NCI-H2196 treated with DMSO at 0.1 percent for 48 hours (cell line): Measurements from ENCODE around the gene FLYWCH1.
"Not testable (repeated sequence)": the region's sequence is repeated elsewhere in the genome, so short reads cannot be mapped to it uniquely, and the experiment has no call there.

ENCODE experiments used
- DNase-seq: peaks from one replicate; lab custom pipeline; 2025; ENCODE audit not compliant: unreplicated experiment; lab: John Stamatoyannopoulos, UW

Gene FLYWCH1

GRCh38 chr16:2924901-2925755, 13.4 kb downstream of the FLYWCH1 start:
- no peak for DNase-seq

DNA sequence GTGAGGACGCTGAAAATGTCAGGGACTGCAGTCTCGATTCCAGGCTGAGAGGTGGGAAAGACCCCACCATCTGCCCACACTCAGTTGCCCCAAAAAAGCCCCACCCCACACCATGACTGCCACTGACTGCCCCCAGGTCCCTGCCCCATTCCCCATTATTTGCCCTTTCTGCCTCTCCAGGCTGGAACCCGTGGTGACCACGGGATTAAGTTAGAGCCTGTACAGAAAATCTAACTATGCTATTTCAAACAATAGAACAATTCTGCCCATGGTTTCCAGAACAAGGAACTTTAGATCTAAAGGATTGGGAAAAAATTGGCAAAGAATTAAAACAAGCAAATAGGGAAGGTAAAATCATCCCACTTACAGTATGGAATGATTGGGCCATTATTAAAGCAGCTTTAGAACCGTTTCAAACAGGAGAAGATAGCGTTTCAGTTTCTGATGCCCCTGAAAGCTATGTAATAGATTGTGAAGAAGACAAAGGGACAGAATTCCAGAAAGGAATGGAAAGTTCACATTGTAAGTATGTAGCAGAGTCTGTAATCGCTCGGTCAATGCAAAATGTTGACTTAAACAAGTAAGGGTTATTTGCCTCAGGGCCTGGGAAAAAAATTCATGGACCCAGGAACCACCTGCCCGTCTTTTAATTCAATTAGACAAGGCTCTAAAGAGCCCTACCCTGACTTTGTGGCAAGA, 14.4 kb downstream of the FLYWCH1 start:
- DNase-seq = no peak

- no peak for DNase-seq
These were observed 14.9 kb downstream of the FLYWCH1 start for GRCh38 chr16:2926650-2926999.

GRCh38 chr16:2927010-2927646, 15.4 kb downstream of the FLYWCH1 start:
- peak; percentile 75 for DNase-seq

GRCh38 chr16:2928151-2928550, 16.4 kb downstream of the FLYWCH1 start:
- DNase-seq = not testable (repeated sequence)

DNA sequence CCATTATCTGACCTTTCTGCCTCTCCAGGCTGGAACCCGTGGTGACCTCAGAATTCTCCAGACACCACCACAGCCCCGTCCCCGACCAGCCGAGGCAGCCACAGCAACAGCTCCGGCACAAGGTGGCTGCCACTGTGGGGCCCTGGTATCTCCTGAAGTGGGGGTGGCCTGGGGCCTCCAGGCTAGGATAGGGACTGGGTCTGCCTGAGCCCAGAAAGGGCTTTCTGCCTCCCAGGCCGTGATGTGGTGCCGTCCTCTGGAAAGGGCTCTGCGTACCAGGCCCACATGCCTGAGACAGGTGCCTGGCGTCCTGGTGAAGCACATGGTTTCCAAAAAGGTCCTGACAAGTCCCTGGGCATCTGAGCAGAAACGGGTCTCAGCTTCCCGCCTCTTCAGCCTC, 17.1 kb downstream of the FLYWCH1 start:
- DNase-seq = no peak

- DNase-seq = no peak
These were observed 18.0 kb downstream of the FLYWCH1 start for GRCh38 chr16:2929693-2930092.

- DNase-seq = no peak
These were observed 18.5 kb downstream of the FLYWCH1 start for GRCh38 chr16:2930236-2930635.

GRCh38 chr16:2931231-2931914, 19.6 kb downstream of the FLYWCH1 start:
- not testable (repeated sequence) for DNase-seq

GRCh38 chr16:2933136-2933535, 21.4 kb downstream of the FLYWCH1 start:
- DNase-seq = no peak

DNA sequence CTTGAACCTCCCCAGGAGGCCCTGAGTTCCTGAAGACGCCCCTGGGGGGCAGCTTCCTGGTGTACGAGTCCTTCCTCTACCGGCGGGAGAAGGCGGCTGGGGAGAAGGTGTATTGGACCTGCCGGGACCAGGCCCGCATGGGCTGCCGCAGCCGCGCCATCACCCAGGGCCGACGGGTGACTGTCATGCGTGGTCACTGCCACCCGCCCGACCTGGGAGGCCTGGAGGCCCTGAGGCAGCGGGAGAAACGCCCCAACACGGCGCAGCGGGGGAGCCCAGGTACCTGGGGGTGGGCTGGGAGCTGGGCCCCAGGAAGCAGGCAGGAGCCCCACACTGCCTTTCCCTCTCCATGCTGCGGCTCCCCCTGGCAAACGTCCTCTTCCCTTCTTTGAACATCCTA, 22.0 kb downstream of the FLYWCH1 start:
- DNase-seq = no peak

GRCh38 chr16:2934450-2934849, 22.7 kb downstream of the FLYWCH1 start:
- no peak for DNase-seq

DNA sequence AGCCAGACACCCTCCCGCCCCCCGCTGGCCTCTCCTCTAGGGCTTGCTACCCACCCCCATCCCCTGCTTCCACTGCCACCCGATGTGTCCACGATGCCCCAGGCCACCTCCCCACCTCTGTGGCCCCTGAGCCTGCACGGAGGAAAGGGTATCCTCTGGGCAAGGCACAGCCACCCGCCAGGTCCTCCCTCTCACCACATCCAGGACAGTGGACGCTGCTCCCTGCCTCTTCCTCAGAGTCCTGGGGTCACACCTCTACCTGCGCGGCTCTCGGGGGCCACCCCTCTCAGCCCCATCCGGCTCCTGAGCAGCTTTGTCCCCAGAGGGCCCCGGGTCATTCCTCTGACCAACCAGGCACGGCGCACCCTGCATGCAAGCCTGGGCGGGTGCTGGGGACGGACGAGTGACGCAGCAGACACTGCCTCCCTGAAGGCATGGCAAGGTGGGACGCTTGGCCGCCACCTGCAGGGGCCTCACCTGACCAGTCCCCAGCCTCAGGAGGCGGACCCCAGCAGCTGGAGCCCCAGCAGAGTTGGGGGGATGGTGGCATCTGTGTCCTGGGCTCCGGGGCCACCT, 24.8 kb downstream of the FLYWCH1 start:
- no peak for DNase-seq

GRCh38 chr16:2937170-2937569, 25.4 kb downstream of the FLYWCH1 start:
- no peak for DNase-seq

DNA sequence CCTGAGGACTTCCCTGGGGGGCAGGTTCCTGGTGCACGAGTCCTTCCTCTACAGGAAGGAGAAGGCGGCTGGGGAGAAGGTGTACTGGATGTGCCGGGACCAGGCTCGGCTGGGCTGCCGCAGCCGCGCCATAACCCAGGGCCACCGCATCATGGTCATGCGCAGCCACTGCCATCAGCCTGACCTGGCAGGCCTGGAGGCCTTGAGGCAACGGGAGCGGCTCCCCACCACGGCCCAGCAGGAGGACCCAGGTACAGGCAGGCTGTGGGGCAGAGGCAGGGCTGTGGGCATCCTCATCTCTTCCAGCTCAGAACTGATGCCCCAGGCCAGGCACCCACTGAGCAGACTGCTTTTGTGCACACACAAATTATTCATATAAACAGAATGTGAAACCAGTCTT, 26.5 kb downstream of the FLYWCH1 start:
- DNase-seq = no peak

DNA sequence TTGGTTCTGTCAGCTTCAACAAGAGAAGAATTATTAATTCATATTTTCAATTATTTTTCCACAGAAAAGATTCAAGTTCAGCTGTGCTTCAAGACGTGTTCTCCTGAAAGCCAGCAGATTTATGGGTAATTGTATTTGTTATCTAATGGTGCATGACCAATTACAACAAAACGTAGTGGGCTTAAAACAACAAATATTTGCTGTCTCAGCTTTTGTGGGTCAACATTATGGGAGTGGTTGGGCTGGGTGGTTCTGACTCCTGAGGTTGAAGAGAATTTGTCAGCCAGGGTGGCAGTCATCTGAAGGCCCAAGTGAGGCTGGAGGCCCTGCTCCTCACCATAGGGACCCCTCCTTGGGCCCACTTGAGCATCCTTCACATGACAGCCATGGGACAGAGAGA, 28.2 kb downstream of the FLYWCH1 start:
- no peak for DNase-seq

DNA sequence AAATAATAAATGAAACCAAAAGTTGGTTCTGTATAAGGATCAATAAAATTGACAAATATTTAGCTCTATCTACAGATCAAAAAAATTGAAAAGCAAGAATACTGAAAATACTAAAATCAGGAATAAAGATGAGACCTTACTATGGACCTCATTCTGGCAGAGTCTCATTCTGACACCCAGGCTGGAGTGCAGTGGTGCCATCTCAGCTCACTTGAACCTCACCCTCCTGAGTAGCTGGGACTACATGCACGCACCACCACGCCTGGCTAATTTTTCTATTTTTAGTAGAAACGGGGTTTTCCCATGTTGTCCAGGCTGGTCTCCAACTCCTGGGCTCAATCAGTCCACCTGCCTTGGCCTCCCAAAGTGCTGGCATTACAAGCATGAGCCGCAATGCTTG, 30.3 kb downstream of the FLYWCH1 start:
- no peak for DNase-seq

GRCh38 chr16:2943716-2944115, 32.0 kb downstream of the FLYWCH1 start:
- DNase-seq = not testable (repeated sequence)

DNA sequence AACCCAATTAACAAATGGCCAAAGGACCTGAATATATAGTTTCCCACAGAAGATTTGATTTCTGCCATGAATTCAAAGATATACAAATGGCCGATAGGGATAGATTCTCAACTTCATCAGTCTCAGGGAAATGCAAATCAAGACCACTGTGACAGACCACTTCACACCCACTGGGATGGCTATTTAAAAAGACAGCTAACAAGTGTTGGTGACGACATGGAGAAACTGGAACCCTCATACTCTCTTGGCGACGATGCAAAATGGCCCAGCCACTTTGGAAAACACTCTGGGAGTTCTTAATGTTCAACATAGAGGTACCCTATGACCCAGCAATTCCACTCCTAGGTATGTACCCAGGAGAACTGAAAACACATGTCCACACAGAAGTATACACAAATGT, 34.9 kb downstream of the FLYWCH1 start:
- no peak for DNase-seq

- DNase-seq = no peak
These were observed 37.3 kb downstream of the FLYWCH1 start for GRCh38 chr16:2948807-2949704.
